Cerebellar nuclear complex (tissue), 1 donor: ENCODE measurements around the gene OSBPL8.

Experiments used
- DNase-seq, 2 experiments: peaks; one replicate each; lab custom pipeline; 2025; lab: John Stamatoyannopoulos, UW

Gene OSBPL8

DNA sequence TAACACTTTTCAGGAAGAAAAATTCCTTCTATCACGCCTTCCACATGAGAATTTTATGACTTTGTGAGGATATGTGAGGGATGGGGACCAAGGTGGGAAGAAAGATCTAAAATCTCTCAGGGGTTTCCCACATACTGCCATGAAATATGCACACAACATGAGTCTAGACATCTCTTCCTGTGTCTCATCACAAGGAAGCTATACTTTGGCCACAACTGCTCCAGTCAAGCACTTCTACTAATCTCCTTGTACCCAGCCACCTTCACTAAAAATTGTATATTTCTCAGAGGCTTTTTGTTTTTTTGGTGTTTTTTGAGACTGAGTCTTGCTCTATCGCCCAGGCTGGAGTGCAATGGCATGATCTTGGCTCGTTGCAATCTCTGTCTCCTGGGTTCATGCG lies 3.2 kb downstream of the OSBPL8 start:
- no peak for DNase-seq

DNA sequence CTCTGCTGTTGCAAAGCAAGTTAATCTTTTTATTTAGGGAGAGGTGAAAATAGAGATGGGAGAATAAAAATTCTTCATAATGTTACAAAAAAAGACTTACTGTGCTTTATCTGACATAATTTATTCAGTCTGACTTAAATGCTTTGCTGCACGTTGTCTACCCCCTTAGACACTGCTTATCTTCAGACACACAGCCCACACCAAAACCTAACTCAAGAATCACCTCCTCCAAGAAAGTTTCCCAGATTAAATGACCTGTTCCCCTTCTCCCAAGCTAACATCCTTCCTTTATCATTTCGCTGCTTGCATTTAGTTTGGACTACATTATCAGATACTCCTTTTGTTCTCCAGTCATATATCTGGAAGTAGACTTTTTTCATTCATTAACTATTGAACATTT lies 3.8 kb downstream of the OSBPL8 start:
- DNase-seq = no peak

DNA sequence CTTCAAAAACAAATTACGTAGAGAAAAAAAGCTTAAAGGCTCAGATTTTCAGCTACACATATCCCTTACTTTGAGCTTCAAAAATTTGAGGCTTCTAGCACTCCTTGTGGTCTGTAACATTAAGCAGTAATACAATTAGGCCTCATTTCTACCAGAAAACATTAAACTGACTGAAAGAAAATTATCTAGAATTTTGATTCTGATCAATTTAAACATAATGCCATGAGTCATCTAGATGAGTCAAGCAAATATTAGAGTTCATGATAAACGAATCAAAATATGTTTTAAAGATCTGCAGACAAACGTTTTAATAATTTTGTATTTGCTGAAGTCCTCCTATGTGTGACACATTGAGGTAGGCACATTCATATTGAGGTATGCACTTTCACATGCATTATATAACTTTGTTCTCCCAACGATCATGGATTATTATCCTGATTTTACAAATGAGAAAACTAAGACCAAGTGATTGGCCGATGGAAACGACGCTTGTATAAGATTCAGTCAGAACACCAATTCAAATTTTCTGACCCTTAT lies 4.3 kb downstream of the OSBPL8 start:
- DNase-seq = no peak

DNA sequence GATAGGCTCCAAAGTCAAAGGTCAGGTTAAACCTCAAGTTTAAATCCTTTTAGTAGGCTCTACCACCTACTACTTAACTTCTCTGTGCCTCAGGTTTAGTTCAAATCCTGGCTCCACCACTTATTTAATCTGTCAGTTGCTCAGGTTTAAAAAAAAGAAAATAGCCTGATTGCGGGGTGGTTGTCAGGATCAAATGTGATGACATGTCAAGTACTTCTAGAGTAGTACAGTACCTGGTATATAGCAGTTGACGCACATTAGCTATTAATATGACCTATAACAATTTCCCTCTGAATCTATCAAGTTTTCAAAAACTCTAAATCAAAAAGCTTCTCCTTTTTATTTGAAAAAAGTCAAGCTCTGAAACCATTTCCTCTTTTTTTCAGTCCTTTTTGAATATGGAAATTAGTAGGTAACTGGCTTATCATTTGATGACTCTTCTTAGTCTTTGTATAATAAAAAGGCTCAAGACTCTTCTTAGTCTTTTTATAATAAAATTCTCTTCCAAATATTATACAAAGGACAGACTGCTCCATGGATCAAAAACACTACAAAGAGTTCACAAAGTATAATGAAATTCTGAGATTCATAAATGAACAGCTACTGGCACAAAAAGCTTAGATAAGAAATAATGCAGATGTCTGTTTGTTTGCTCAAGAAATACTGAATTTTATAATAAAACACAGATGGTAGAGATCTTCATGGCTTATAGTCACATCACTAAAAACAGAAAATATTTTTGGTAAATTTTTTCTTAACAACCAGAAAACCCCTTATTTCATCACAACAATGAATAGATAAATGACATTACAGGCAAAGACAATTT lies 5.0 kb downstream of the OSBPL8 start:
- no peak for DNase-seq

DNA sequence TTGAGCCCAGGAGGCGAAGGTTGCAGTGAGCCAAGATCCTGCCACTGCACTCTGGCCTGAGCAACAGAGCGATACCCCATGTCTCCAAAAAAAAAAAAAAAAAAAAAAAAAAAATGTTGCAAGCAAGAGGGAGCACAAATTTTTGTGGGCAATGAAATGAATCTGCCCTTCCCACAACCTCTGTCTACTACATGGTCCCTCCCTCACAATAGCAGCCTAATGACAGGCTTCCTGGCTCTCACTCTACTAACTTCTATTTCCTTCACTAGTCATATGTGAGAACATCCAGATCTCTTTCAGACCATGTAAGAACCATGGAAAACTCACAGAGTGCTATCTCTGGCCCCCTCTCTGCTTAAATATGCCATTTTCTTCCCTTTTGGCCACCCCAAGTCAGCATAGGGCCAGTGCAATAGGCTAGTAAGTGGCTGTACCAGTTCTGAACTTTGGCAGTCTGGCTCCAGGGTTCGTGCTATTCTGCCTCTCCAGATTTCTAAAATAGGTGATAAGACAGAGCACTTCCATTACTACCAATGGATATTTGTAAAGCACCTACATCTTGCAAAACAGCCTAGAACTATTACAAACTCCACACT lies 7.1 kb downstream of the OSBPL8 start:
- no peak for DNase-seq

DNA sequence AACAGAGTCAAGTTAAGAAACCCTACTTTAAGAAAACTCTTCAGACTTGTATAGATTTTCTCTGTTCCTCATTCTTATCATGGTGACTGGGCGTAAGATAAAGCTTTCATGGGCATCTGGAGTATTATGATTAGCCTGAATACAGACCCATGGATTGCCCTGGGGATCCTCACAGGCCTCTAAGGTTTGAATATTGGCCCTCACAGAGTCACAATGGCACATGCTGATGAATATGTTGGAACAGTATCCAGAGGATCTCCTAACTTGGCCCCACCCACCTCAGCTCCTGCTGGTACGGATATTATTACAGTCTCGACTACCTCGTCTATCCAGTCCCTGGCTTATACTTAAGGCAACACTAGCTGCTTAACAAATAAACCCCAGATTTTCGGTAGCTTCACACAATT lies 8.1 kb downstream of the OSBPL8 start:
- no peak for DNase-seq

DNA sequence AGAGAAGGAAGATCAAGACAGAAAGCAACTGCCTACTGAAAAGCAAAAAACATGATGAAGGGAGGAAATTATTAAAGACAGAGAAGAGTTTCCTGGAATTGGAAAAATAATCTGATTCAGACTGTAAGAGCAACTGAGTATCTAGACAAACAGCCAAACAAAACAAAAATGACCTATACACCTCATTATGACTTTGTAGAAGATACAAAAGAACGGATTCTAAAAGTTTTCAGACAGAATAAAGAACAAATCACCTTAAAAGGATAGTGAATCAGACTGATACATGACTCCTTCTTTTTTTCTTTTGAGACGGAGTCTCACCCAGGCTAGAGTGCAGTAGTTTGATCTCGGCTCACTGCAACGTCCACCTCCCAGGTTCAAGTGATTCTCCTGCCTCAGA lies 10.4 kb downstream of the OSBPL8 start:
- DNase-seq = no peak

DNA sequence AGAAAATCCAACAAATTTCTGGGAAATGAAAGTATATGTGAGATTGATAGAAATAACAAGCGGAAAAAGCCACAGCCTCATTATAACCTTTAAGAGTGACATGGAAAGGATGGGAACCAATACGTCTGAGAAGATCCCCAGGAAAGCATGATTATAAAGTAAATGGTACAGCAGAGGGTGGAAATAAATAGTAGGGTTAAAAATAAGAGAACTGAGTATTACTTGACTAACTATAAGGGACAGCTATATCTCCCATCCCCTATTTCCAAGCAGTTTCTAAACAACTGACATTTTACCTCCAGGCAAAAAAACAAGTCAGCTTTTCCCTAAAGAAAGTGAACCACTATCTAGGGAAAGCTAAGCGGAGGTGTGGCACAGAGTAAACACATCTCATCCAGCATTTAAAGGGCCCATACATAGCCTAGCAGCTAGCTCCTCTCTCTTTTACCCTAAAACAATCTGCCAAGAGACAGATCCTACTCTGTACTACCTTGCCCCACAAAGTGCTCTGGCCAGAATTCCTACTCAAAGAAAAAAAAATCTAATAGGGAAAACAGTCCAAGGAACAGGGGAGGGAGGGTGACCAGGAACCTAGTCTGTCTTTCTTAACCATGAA lies 11.2 kb downstream of the OSBPL8 start:
- no peak for DNase-seq

DNA sequence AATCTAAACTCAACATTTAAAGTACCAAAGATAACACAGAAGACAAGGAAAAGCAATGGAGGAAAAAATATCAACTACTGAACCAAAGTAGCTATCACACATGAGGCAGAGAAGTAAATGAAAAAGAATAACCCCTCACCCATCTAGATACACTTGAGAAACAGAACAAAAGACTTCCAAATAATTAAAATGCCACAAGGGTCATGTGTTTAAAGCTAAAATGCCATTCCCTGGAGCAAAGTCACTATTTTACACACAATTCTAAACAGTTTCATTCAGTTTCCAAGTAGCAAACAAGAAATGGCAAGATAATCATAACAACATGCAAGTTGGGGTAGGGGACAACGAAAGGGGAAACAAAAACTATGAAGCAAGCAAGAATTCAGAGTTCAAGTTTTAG lies 12.0 kb downstream of the OSBPL8 start:
- no peak for DNase-seq

DNA sequence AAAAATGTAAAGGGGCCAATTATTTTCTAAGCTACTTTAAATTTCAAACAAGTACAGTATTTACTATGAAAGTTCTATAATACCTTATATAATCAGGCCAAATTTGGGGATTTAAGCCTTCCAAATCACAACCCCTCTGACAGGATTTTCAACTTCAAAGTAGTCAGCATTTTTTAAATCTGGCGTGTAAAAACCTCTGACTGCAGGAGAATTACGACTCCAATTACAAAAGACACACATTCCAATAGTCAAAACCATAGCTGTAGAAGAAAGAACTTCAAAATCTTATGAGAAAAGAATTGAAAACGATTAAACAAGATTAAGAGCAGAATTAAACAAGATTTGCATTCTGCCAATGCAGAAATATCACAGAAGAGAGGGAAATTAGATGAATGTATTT lies 12.7 kb downstream of the OSBPL8 start:
- no peak for DNase-seq

DNA sequence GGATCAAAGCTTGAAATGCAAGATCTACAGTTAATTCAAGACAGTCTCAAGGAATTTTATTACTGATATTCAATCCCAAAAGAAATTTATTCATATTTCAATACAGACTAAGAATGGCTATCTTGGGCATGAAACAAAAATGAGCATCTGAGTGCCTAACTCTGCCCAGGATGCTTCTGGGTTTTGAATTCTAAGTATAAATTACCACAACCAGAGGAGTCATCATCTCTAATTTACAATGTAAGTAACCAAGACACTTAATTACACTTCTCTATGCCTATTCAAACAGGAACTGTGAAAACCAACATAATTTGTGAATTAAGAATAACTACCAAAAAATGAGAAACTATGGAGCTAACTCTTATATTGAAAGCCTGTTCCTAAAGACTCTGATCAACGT lies 14.1 kb downstream of the OSBPL8 start:
- no peak for DNase-seq

DNA sequence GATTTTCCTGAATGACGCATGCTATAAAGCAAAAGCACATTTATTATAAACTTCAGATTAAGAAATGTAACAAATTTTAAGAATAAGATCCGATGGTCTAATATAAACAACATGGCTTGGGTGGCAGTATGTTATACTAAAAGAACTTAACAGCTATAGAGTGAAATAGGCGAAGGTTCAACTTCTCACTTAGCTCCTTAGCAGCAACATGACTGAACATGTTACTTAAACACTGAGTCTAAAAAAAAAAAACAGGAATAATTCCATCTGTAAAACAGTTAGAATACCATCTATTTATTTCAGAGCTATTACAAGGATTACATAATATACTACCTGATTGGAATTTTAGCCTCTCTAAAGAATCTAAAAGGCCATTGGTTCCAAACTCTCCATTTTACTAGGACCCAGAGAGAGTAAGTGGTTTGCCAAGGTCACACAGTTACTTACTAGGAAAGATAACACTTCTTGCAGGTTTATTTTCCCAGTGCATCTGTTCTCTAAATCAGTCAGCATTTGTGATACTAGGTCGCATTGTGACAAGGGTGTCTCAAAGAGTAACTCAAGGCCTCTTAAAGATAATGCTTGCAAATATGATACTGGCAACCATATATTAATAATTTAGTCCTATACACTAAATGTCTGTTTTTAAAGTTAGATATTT lies 14.8 kb downstream of the OSBPL8 start:
- no peak for DNase-seq

DNA sequence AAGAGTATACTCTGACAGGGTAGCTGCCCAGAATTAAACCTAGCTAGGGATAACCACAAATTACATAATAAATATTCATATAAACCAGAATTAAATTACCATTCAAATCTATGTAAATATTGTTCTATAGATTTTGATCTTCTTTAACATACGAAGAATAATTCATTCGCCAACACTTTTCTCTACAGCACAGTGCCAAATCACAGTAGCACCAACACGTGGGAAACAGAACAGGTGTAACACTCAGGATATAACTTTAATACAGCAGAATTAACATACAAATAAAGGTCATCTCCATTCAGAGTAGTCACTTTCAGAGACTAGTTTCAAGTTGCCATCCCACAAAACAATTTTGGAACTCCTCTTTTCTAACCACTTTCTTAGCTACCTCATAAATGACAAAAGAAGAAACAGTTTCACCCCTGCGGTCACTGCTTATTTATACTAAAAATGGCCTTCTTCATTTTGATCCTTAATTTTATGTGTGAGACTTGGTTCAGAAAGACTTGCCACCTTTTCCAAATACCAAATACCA lies 15.7 kb downstream of the OSBPL8 start:
- DNase-seq = no peak

DNA sequence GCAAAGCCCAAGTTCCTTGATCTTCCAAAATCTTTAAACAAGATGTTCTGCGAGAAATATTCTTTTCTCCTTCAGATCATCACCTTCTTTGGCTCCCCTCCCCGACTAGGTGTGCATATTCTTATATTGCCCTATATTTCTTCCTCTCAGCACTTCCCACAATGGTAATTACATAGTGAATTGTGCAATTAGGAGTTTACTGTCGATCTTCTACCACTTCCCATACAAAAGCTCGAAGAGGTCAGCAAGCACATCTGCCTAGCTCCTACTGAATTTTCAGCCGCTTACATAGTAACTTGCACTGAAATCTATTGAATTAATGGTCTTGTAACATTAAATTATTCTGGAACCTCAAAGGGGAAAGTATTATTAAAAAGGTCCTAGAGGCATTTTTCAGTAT lies 16.7 kb downstream of the OSBPL8 start:
- no peak for DNase-seq

DNA sequence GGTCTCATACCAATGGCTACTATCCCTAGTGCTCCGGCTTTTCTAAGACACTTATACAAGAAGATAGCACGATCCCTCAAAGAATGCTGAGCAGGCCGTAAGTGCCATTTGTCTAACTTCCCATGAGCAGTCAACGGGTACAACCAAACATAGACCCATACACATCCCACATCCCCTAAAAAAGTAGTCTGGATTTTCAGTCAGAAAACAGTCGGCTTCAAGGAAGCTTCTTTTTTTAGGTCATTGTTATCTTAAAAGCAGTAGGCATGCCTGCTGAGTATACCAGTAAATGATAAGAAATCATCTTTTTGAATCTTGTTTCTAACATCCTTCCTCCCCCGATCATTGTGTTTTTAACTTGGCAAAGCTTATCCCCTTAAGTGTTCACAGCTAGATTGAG lies 19.8 kb downstream of the OSBPL8 start:
- DNase-seq = no peak

DNA sequence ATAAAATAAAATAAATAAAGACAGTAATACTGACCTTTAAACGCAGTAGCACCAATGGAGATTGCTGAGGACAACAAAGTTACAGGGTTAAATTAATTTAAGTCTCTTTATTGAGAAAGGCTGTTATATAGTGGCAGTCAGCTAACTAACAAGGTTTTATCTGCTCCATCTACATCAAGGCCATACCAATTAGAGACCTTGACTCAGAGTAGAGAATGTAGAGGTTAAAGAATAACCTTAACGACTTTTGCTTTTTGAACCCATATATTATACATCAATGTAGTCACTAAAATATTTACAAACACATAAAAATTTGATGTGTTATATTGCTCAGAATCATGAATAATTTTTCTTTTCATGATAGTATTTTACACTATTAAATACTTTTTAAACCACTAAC lies 21.6 kb downstream of the OSBPL8 start:
- DNase-seq = no peak

DNA sequence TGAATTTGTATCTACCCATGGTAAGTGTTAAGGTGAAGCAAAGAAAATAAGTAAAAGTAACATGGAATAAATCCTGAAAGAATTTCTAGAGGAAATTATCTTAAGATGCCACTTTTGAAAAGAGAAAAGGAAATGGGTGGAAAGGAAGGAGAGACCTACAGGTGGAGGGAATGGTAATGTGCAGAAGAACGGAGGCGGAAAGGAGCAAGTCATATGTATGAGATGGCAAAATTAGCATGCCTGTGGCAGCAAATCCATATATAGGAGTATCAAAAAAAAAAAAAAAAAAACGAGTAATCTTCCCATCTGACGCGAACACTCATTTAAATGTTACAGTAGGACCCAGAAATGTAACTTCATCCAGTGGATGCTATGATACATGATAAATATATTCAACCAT lies 23.0 kb downstream of the OSBPL8 start:
- DNase-seq = no peak

DNA sequence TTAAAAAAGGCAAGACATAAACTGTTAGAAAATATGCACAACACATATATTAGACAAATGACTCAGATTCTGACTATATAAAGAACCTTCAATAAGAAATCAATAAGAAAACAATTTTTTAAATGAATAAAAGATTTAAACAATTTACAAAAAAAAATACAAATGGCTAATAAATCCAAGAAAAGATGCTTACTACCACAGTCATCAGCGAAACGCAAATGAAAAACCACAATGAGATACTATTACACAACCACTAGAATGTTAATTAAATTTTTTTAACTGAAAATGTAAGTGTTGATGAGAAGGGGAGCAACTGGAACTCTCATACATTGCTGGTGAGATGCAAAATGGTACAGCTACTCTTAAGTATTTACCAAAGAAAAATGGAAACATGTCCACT lies 24.4 kb downstream of the OSBPL8 start:
- DNase-seq = no peak

DNA sequence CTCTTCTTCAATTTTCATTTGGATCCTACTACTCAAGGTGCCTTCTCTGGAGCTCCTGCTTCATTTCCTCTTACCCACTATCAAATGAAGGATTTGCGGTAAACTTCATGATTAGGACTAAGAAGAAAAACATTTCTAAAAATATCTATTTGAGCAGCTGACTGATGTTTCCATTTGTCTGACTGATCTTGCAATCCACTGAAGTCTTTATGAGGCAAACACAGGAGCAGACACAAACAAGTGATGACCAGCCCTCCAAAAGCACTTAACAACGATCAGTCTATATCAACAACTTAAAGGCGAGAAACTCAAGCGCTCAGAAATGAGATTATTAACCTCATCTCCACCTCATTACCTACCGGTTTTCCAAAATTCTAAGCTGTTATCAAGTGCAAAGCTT lies 26.2 kb downstream of the OSBPL8 start:
- no peak for DNase-seq

DNA sequence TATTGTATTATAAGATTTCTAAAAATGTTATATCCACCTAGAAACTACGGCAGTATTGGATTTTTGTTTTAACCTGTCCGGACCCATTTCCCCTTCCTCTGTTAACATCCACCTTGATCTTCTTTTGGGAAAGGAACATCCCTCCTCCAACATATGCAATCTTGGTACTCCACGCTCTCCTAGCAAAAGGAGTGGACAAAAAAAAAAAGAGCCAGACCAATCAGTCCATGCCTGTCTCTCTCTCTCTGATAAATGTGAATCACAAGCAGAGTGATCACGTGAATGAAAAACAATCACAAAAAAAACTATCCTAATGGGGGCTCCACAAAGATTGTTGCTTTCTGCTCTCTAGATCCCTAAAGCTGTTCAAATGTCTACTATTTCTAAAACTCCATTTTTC lies 27.1 kb downstream of the OSBPL8 start:
- DNase-seq = no peak

DNA sequence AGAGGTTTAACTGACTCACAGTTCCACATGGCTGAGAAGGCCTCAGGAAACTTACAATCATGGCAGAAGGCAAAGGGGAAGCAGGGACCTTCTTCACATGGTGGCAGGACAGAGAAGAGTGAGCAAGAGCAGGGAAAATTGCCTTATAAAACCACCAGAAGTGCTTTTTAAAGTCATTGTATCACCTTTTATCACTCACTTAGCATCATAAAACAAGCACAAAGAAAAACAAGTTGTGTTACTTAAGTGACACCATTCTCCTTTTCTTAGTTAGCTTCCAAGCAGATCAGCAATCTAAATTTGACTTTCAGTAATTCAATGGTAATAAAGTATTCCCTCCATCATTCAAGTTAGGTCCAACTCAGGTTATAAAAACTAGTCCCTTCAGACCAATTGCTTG lies 28.5 kb downstream of the OSBPL8 start:
- DNase-seq = no peak

DNA sequence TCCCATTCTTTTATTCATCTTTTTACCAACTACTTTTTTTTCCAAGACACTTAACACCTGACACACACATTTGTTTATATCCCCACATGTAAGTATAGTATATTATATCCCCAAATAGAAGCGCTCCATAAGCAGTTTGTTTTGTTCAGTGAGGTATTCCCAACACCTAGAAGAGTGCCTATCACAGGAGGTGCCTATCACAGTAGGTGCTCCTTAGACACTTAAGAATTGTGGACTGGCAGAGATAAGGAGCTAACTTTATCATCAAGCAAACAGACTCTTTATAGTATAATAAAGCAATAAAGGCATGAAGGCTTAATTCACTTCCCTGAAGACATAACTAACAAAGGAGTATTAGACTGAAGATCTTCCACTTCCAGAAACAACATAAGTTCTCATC lies 29.1 kb downstream of the OSBPL8 start:
- no peak for DNase-seq
